ENCODE measurements around the gene RIT2.

- TF ChIP-seq TAF1 (IDR thresholded peaks at IDR 0.05; ENCODE audit: low read depth): no peak
- no peak for TF ChIP-seq CTCF (IDR thresholded peaks at IDR 0.05; ENCODE audit: poor library complexity, severe bottlenecking)
- TF ChIP-seq SMC3 (conservative IDR thresholded peaks at IDR 0.05; ENCODE audit: poor library complexity): no peak
These were observed 254.2 kb downstream of the RIT2 start for GRCh38 chr18:42861271-42861670.
